Mammary epithelial cell (primary cell): Measurements from ENCODE around the gene SSU72.
"Not testable (repeated sequence)": the region's sequence is repeated elsewhere in the genome, so short reads cannot be mapped to it uniquely, and the experiment has no call there.

Experiments
- CTCF ChIP-seq, 2 donors: IDR thresholded peaks in 1 of 2; conservative IDR thresholded peaks in 1 of 2; 2 replicates each; pipeline ENCODE4 v1.5.1; 2011 to 2012; ENCODE audit warnings: inconsistent platforms in 2 of 2, low read length in 2 of 2, mild to moderate bottlenecking in 2 of 2, control low read depth in 1 of 2, low read depth in 1 of 2; ENCODE audit not compliant: insufficient read depth in 1 of 2; ENCODE audit errors: extremely low read depth in 1 of 2
- EZH2 ChIP-seq: IDR thresholded peaks from 2 replicates; pipeline ENCODE4 v1.6.1; 2012; ENCODE audit warnings: low read length, inconsistent platforms, borderline replicate concordance

- TF ChIP-seq CTCF (conservative IDR thresholded peaks at IDR 0.05 in 1 of 2, IDR thresholded peaks at IDR 0.05 in 1 of 2; ENCODE audit: extremely low read depth in 1 of 2, insufficient read depth in 1 of 2, low read depth in 1 of 2, low read length in 2 of 2); EZH2: not testable (repeated sequence)
Observed at GRCh38 chr1:1518621-1519007, 56.0 kb downstream of the SSU72 start.
